Iris pigment epithelial cell (primary cell): ENCODE data around the gene HOXA4.
A peak's percentile ranks its signal among the peaks of the same experiment; 100 is the strongest.

ENCODE experiments used
- DNase-seq: peaks from one replicate; pipeline ENCODE4 v3.0.0-alpha.2; 2011; ENCODE audit warnings: low read depth

Gene HOXA4

GRCh38 chr7:27130540-27131389 is at the start of gene HOXA4:
HOXA4 (minus strand) TSS chr7:27130757; CDS start chr7:27130733, 24 bp downstream.
- DNase-seq: no peak

GRCh38 chr7:27179503-27180430 is 49.2 kb upstream of the HOXA4 start:
- peak; percentile 27 for DNase-seq

GRCh38 chr7:27179030-27179429 is 48.5 kb upstream of the HOXA4 start:
- DNase-seq: no peak

- no peak for DNase-seq
Observed at GRCh38 chr7:27178366-27178765, 47.8 kb upstream of the HOXA4 start.

GRCh38 chr7:27177795-27178320 is 47.3 kb upstream of the HOXA4 start:
- DNase-seq: no peak

- DNase-seq: no peak
Observed at GRCh38 chr7:27176962-27177794, 46.6 kb upstream of the HOXA4 start.

- no peak for DNase-seq
Observed at GRCh38 chr7:27176524-27176845, 45.9 kb upstream of the HOXA4 start.

- no peak for DNase-seq
Observed at GRCh38 chr7:27175626-27176523, 45.3 kb upstream of the HOXA4 start.

GRCh38 chr7:27174874-27175625 is 44.5 kb upstream of the HOXA4 start:
- DNase-seq: no peak

- no peak for DNase-seq
Observed at GRCh38 chr7:27173956-27174873, 43.7 kb upstream of the HOXA4 start, which contains the start of gene HOXA10. HOXA10 (minus strand) TSS chr7:27174320; CDS start chr7:27174306, 14 bp downstream.

GRCh38 chr7:27173511-27173955 is 43.0 kb upstream of the HOXA4 start:
- DNase-seq: no peak

- no peak for DNase-seq
Observed at GRCh38 chr7:27172823-27173510, 42.4 kb upstream of the HOXA4 start.

- DNase-seq: no peak
Observed at GRCh38 chr7:27172315-27172774, 41.8 kb upstream of the HOXA4 start.

- no peak for DNase-seq
Observed at GRCh38 chr7:27171637-27172314, 41.2 kb upstream of the HOXA4 start.

- no peak for DNase-seq
Observed at GRCh38 chr7:27171325-27171636, 40.7 kb upstream of the HOXA4 start.

GRCh38 chr7:27170426-27171324 is 40.1 kb upstream of the HOXA4 start:
- DNase-seq: no peak
